ENCODE results near the gene TMCC1.
"Not testable (repeated sequence)": the region's sequence is repeated elsewhere in the genome, so short reads cannot be mapped to it uniquely, and the experiment has no call there.

The TMCC1 gene

GRCh38 chr3:129689036-129689435 is 204.5 kb downstream of the TMCC1 start:
- DNase-seq (ENCODE audit: low read depth in 2 of 3, low spot score in 1 of 3) = no peak

DNA sequence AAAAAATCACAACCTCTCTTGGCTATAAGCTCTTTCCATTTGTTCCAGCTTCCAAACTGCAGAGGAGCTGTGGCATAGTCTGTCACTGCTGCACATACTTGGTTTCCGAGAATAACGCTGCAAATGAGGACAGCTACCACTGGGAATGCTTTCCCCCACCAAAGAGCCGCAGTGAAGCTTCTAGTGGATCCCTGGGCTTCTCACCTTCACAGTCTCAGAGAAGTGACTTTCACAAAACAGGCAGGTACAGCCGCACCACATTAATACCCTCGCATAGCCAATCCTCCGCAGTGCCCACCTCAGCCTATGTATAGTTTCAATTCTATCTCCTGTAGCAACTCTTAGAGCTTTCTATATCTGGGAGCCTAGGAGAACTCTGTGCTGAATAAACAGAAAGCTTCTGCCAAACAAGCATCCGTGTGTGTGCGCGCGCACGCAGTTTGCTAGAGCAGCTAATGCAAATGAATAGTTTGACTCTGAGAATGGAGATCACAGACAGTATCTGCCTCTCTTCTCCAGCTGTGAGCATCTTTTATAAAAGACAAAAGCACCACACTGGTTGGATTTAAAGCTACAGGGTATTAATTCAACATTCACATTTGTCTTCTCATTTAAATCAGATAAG is 205.1 kb downstream of the TMCC1 start:
- DNase-seq (ENCODE audit: low read depth in 2 of 3, low spot score in 1 of 3) = no peak

DNA sequence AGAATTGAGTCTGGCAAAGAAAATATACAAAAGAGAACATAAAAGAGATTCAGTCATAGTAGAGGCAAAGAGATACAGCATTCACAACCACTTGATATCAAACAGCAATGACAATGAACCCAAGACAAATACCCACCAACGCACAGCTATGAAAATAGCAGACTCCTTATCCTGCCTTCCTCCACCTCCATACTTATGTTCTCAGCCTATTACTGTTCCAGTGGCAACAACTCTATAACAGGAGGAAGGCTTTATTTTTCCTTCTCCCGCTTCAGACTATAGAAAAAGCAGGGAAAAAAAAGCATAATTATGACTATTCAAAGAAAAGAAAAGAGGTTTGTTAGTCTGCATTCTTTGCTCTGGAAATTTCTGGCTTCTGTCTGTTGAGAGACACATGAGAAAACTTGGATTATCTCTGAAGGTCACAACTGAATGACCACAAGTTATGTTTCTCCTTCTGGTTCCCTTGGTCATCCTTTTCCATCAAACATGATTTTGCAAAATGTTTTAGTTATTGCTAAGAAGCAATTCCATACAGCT is 205.9 kb downstream of the TMCC1 start:
- no peak for DNase-seq (ENCODE audit: low read depth in 2 of 3, low spot score in 1 of 3)

GRCh38 chr3:129686941-129687340 is 206.6 kb downstream of the TMCC1 start:
- no peak for DNase-seq (ENCODE audit: low read depth in 2 of 3, low spot score in 1 of 3)

DNA sequence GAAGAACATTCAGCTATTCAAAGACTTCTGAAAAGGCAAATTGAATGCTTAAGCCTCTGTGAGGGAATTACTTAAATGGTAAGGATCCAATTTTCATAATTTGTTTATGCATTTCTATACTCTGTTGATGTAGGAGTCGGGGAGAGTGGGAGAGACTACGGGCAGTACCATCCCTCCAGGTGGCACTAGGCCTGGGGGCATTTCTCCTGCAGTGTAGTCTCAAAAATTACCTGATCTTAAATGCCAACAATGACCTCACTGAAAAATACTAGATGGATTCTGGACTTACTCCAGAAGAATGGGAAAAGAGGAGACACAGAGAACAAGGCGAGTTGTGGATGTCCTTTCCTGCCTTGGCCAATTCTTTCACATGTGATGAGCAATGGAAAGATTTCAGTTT is 209.2 kb downstream of the TMCC1 start:
- no peak for DNase-seq (ENCODE audit: low read depth in 2 of 3, low spot score in 1 of 3)

- DNase-seq (ENCODE audit: low read depth in 2 of 3, low spot score in 1 of 3) = no peak
Measured at GRCh38 chr3:129683201-129683600, 210.3 kb downstream of the TMCC1 start.

GRCh38 chr3:129676985-129677384 is 216.5 kb downstream of the TMCC1 start:
- no peak for DNase-seq (ENCODE audit: low read depth in 2 of 3, low spot score in 1 of 3)

- DNase-seq (ENCODE audit: low read depth in 2 of 3, low spot score in 1 of 3) = not testable (repeated sequence)
Measured at GRCh38 chr3:129674798-129675123, 218.8 kb downstream of the TMCC1 start.

DNA sequence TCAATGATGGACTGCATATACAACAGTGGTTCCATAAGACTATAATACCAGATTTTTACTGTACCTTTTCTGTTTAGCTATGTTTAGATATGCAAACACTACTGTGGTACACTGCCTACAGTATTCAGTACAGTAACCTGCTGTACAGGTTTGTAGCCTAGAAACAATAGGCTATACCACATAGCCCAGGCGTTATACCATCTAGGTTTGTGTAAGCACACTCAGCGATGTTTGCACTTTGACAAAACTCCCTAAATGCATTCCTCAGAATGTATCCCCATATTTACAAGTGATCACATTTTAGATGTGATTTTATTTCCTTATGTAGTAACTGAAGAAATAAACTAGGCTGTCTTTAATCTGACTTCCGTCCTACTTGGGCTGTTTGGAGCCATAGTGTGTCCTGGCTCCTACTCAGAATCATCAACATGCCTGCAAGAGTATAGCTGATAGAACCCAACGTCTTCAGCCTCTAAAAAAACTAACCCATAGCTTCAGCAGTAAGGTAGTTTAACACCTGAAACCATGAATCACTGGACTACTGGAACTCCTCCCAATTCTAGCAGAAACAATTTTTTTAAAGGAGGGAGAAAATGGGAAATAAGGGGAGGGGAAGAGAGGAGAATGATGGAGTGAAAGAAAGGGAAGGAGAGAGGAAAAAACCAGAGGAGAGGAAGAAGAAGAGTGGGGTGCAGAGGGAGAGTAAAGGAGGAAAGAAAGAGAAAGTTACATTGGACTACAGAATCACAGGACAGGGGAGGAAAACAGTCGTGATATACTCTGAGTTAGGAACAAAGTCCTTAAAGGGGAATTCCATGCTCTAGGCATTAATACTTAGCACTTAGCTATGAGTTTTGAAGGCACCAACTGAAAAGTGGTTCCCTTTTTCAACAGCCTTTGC is 219.4 kb downstream of the TMCC1 start:
- no peak for DNase-seq (ENCODE audit: low read depth in 2 of 3, low spot score in 1 of 3)

DNA sequence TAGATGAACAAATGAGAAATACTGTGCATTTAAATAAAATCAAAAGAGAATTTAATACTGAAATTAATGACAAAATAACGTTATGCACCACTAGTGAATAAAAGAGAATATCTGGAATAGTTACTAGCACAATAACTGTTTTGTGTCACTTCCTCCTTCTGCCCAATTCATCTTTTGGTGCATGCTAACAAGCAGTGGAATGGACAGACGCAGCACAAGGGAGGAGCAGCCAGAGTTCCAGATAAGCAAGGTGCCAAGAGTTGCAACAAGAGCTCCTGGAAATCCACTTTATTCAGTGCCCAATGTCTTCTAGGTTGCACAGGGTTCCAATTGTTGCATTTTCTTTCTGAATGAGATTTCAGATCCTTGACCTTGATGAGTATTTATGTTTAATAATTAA is 220.5 kb downstream of the TMCC1 start:
- no peak for DNase-seq (ENCODE audit: low read depth in 2 of 3, low spot score in 1 of 3)

GRCh38 chr3:129672412-129672811 is 221.1 kb downstream of the TMCC1 start:
- no peak for DNase-seq (ENCODE audit: low read depth in 2 of 3, low spot score in 1 of 3)

- DNase-seq (ENCODE audit: low read depth in 2 of 3, low spot score in 1 of 3) = no peak
Measured at GRCh38 chr3:129665024-129665768, 228.3 kb downstream of the TMCC1 start.

DNA sequence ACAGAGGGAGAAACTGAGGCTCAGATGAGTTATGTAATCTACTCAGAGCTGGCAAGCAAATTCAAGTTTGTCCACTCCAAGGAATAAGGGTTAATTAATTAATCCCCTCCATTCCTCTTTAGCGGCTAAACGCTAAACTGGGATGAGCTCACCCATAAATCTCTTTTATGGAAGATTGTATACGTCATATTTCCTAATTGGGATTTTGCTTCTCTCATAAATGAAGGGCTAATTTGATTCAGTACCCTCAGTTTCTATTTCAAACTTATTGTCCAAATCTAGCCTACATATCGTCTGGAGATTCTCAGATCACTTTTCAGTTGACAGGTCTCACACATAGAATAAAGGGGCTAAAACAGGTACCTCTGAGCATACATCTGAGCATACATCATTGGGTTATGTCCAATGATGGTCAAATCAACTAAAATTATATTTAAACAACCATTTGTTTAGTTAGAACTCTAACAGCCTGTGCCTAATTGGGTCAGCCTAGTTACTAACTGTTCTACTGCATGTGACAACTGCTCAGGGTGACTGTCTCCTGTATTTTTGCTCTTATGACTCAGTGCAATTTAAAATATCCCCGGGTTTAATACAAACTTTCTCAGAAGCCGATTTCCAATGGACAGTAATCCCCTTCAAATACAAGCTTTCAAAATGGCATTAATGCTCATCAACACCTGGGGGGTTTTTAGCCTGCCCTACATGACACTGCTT is 229.4 kb downstream of the TMCC1 start:
- no peak for DNase-seq (ENCODE audit: low read depth in 2 of 3, low spot score in 1 of 3)

GRCh38 chr3:129663045-129663446 is 230.5 kb downstream of the TMCC1 start:
- DNase-seq (ENCODE audit: low read depth in 2 of 3, low spot score in 1 of 3) = no peak

GRCh38 chr3:129662191-129662608 is 231.3 kb downstream of the TMCC1 start:
- DNase-seq (ENCODE audit: low read depth in 2 of 3, low spot score in 1 of 3) = no peak

- DNase-seq (ENCODE audit: low read depth in 2 of 3, low spot score in 1 of 3) = no peak
Measured at GRCh38 chr3:129661766-129662165, 231.7 kb downstream of the TMCC1 start.

- no peak for DNase-seq (ENCODE audit: low read depth in 2 of 3, low spot score in 1 of 3)
Measured at GRCh38 chr3:129658110-129658843, 235.2 kb downstream of the TMCC1 start.

- no peak for DNase-seq (ENCODE audit: low read depth in 2 of 3, low spot score in 1 of 3)
Measured at GRCh38 chr3:129657261-129658046, 236.1 kb downstream of the TMCC1 start.

- no peak for DNase-seq (ENCODE audit: low read depth in 2 of 3, low spot score in 1 of 3)
Measured at GRCh38 chr3:129656659-129657247, 236.8 kb downstream of the TMCC1 start.
